GM21515 (cell line): ENCODE data around the gene NRTN.
"Not testable (repeated sequence)": the region's sequence is repeated elsewhere in the genome, so short reads cannot be mapped to it uniquely, and the experiment has no call there.

ENCODE experiments used
- ATAC-seq: cut with Tn5 transposase; IDR thresholded peaks from one replicate; pipeline ENCODE4 v1.9.1; 2021; ENCODE audit not compliant: unreplicated experiment

Gene NRTN

DNA sequence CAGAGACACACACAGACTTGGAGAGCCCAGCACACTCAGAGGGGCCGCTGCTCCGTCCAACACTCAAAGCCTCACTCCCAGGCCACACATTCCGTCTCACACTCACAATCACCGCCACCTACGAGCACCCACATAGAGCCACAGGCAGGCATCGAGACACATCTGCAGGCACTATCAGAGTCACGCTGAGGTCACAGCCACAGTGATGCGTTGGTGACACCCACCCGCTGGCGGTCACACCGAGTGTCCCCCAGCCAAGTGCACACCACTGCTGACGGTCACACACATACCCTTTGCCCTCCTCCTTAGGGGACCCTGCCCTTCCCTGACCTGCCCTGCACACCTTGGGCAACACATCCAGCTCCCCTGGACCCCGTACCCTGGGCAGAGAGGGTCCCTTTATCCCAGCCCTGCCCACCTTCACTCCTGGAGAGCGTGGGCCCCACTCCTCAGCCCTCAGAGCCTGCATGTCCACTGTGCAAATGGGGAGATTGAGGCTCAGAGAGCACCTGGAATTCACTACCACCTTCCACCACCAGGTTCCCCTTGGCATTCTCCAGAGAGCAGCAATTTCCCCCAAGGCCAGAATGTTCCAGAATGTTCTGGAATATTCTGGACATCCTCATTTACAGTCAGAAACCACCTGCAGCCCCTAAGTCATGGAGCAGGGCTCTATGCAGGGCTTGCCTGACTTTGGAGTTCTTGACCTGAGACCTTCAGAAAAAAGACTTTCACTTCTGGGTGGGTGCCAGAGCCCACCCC, 60.0 kb downstream of the NRTN start:
- no peak for ATAC-seq

DNA sequence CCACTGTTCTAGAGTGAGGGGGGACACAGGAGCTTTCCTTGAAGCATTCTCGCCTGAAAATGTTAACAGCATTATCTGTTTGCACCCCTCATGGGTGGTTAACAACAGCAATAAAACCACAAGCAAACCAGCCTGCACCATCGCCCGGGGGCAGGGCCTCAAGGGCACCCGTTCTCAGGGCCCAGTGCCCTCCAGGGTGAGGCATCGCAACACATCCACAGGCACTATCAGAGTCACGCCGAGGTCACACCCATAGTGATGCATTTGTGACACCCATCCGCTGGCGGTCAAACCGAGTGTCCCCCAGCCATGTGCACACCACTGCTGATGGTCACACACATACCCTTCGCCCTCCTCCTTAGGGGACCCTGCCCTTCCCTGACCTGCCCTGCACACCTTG, 60.9 kb downstream of the NRTN start:
- ATAC-seq: no peak

DNA sequence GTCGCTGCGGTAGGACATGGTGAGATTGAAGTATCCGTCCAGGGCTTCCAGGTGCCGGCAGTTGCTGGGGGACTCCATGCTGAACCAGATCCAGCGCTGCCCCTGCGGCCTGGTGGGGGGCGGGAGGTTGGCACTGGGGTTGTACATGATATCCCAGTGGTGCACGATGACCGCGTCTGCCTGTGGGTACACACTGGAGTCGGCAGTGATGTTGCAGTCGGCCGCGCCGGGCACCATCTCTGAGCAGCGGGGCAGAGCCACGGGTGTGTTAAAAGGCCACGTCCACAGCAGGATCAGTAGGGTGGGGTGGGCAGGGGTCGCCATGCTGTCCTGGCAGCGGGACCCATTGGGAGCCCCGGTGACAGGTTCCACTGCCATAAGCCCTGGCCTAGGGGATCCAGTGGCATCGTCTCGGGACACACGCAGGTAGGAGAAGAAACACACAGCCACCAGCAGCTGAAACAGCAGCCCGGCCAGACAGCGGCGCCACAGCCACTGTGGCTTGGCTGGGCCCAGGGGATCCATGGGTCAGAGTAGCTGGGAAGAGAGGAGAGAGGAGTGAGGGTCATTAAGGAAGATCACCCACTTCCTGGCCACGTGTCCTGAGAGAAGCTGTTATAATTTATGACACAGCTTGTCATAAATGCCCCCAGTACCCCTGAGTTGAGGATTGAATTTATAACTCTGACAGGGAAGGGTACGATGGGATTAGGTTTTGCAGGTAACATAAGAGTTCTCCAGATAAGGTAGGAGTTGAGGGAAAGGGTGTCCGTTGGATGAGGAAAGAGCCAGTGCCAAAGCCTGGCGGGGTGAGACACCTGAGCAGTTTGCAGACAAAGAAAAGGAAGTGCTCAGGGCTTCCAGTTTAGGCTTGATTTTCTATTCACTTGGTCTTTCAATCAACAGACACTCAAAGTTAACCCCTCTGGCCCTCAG, 62.6 kb downstream of the NRTN start:
- ATAC-seq: no peak

DNA sequence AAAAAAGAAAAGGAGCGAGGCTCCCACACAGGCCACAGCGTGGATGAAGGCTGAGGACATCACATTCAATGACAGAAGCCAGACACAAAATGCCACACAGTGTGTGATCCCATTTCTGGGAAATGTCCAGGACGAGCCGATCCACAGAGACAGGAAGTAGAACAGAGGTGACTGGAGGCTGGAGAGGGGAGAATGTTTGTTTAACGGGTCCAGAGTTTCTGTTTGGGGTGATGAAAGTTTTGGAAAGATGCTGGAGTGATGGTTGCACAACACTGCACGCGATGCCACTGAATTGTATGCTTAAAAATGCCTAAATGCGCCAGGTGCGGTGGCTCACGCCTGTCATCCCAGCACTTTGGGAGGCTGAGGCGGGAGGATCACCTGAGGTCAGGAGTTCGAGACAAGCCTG, 66.1 kb downstream of the NRTN start:
- no peak for ATAC-seq

DNA sequence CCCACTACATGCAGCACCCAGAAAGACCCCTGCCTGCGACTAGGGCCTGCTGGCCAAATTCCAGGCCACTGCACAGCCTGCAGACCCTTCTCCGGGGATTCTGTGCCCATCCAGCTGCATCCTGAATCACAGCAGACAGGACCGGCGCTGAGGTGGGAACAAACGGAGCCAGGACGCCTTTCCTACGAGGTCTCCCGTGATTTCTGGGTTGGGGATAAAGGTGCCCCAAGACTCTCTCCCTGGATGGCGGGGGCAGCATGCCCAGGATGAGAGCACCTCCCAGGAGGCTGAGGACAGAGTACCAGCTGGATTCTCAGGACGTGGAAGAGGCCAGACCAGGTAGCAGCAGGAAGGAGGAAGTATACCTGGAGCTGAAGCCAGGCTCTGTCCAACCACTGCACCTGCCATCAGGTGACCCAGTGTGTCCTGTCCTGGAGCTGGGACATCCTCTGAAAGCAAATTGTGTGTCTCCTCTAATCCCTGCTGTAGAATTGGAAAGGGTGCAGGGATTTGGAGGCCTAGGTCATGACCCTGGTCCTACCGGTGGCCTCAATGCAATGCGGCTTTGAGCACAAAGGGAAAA, 68.8 kb downstream of the NRTN start:
- no peak for ATAC-seq

DNA sequence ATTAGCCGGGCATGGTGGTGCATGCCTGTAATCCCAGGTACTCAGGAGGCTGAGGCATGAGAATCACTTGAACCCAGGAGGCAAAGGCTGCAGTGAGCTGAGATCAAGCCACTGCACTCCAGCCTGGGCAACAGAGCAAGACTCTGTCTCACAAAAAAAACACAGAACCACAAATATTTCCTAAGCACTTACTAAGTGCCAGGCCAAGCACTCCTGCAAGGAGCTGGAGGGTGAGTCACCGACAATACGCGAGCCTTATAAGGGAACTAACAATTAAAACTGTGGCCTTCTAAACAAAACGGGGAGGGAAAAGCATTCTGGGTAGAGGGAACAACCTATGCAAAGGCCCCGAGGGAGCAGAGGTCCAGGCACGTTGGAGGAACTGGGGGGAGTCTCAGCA, 69.6 kb downstream of the NRTN start:
- ATAC-seq: not testable (repeated sequence)

DNA sequence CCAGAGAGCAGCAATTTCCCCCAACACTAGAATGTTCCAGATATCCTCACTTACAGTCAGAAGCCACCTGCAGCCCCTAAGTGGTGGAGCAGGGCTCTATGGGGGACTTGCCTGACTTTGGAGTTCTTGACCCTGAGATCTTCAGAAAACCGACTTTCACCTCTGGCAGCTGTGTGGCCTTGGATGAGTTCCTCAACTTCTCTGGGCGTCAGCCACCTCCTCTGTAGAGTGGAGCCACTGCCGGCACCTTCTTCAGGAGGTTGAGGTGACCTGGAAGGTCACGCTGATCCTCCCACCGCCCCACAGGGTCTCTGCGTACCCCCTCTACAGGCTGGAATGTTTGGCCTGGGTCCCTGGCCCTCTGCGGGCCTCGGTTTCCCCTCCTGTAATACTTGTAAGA, 72.6 kb downstream of the NRTN start:
- no peak for ATAC-seq

DNA sequence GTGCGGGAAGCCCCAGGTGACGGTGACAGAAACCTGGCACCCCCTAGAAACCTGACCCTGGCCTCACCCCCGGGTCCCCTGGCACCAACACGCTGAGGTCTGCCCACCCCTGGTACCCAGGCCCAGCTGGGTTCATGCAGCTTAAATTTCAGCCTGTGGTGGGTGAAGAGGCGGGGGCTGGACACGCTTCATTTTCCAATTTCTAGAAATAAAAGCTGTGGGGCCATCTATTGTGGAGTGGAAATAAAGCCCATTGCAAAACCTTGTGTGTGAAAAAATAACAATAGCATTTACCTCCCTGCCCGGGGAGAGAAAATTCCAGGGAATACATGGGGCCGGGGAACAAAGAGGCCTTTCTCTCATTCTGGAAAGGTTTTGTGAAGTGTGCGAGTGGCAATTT, 73.0 kb downstream of the NRTN start:
- ATAC-seq: no peak
